Measurements from ENCODE around the gene SPTLC2.

Gene SPTLC2

DNA sequence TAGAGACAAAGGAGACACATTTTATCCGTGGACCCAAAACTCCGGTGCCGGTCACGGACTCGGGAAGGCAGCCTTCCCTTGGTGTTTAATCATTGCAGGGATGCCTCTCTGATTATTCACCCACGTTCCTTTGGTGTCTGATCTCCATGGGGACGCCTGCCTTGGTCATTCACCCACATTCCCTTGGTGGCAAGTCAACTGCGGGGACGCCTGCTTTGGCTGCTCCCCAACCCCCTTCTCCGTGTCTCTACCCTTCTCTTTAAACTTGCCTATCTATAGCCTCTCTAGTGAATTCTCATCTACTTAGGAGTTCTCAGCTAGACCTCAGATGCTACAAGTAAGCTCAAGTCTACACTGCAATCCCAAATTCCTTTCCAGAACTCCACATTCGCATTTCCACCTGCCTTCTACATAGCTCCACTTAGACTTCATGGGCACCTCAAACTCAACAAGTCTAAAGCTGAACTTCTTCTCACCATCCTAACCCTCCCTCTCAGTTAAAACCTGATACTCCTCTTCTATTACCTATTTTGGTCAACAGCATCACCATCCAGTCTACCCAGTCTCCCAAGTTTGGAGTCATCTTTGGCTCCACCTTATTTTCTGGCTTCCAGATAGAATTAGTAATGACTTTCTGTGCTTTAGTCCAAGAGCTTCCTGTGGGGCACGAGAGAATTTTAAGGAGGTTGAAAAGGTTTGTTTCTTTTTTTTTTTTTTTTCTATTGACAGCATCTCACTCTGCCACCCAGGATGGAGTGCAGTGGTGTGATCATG, 14.4 kb downstream of the SPTLC2 start:
- no peak for TF ChIP-seq POLR2A (IDR thresholded peaks at IDR 0.05; ENCODE audit: extremely low read depth, insufficient read length)
- no peak for TF ChIP-seq MYC (IDR thresholded peaks at IDR 0.05; ENCODE audit: low read depth, low read length)
- TF ChIP-seq, protein P1, sequence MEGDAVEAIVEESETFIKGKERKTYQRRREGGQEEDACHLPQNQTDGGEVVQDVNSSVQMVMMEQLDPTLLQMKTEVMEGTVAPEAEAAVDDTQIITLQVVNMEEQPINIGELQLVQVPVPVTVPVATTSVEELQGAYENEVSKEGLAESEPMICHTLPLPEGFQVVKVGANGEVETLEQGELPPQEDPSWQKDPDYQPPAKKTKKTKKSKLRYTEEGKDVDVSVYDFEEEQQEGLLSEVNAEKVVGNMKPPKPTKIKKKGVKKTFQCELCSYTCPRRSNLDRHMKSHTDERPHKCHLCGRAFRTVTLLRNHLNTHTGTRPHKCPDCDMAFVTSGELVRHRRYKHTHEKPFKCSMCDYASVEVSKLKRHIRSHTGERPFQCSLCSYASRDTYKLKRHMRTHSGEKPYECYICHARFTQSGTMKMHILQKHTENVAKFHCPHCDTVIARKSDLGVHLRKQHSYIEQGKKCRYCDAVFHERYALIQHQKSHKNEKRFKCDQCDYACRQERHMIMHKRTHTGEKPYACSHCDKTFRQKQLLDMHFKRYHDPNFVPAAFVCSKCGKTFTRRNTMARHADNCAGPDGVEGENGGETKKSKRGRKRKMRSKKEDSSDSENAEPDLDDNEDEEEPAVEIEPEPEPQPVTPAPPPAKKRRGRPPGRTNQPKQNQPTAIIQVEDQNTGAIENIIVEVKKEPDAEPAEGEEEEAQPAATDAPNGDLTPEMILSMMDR (IDR thresholded peaks at IDR 0.05; ENCODE audit: low read depth, low read length): no peak
- TF ChIP-seq MAX (IDR thresholded peaks at IDR 0.05; ENCODE audit: low read depth, low read length): no peak
- H3K4me3 ChIP-seq (ENCODE audit: low read depth, low read length): no peak overlapping the region
- DNase-seq (ENCODE audit: low read depth): no peak

DNA sequence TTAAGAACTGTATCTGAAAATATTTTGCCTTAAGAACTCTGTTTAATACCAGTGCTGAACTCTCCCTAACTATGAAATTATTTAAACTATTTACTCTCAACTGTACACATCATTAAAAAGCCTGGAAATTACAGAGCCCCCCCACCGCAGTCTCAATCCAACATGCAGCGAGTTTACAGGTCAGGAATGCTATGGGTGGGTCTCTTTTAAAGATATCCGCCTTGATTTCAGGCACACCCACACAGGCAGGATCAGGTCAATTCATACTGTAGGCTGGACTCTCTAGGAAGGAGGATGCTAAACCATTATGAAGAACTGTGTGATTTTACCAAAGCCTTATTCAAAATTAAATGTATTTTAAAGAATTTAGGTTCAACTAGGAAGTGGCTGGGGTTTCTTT, 16.5 kb downstream of the SPTLC2 start:
- no peak overlapping the region for H3K4me3 ChIP-seq (ENCODE audit: low read depth, low read length)
- TF ChIP-seq MAX (IDR thresholded peaks at IDR 0.05; ENCODE audit: low read depth, low read length) (no peak), POLR2A (IDR thresholded peaks at IDR 0.05; ENCODE audit: extremely low read depth, insufficient read length) (no peak), MYC (IDR thresholded peaks at IDR 0.05; ENCODE audit: low read depth, low read length) (no peak)
- TF ChIP-seq, protein P1 (IDR thresholded peaks at IDR 0.05; ENCODE audit: low read depth, low read length): no peak
- no peak for DNase-seq (ENCODE audit: low read depth)

- TF ChIP-seq MAX (IDR thresholded peaks at IDR 0.05; ENCODE audit: low read depth, low read length) (no peak), POLR2A (IDR thresholded peaks at IDR 0.05; ENCODE audit: extremely low read depth, insufficient read length) (no peak), MYC (IDR thresholded peaks at IDR 0.05; ENCODE audit: low read depth, low read length) (no peak)
- TF ChIP-seq, protein P1 (IDR thresholded peaks at IDR 0.05; ENCODE audit: low read depth, low read length): no peak
- no peak overlapping the region for H3K4me3 ChIP-seq (ENCODE audit: low read depth, low read length)
- DNase-seq (ENCODE audit: low read depth): no peak
Observed at GRCh38 chr14:77598366-77599070, 17.9 kb downstream of the SPTLC2 start.

- H3K4me3 ChIP-seq (ENCODE audit: low read depth, low read length): peak overlapping the region; percentile 12
- peak; percentile 88 for DNase-seq (ENCODE audit: low read depth)
- TF ChIP-seq, protein P1 (IDR thresholded peaks at IDR 0.05; ENCODE audit: low read depth, low read length): no peak
- TF ChIP-seq MYC (IDR thresholded peaks at IDR 0.05; ENCODE audit: low read depth, low read length) (no peak), MAX (IDR thresholded peaks at IDR 0.05; ENCODE audit: low read depth, low read length) (peak; percentile 30; the same call in 1 of the 2 replicates), POLR2A (IDR thresholded peaks at IDR 0.05; ENCODE audit: extremely low read depth, insufficient read length) (no peak)
Observed at GRCh38 chr14:77593501-77593961, 22.9 kb downstream of the SPTLC2 start.

- no peak for TF ChIP-seq MYC (IDR thresholded peaks at IDR 0.05; ENCODE audit: low read depth, low read length)
- TF ChIP-seq MAX (IDR thresholded peaks at IDR 0.05; ENCODE audit: low read depth, low read length): no peak
- no peak for TF ChIP-seq POLR2A (IDR thresholded peaks at IDR 0.05; ENCODE audit: extremely low read depth, insufficient read length)
- TF ChIP-seq, protein P1 (IDR thresholded peaks at IDR 0.05; ENCODE audit: low read depth, low read length): no peak
- no peak overlapping the region for H3K4me3 ChIP-seq (ENCODE audit: low read depth, low read length)
- peak; percentile 18 for DNase-seq (ENCODE audit: low read depth)
Observed at GRCh38 chr14:77590845-77591485, 25.5 kb downstream of the SPTLC2 start.
